ENCODE data around the gene DCXR. TPM values are rescaled to one million over a fixed set of nuclear protein-coding genes. Genes with fewer than 3 reads are reported as not detected.

Gene DCXR
- polyA plus RNA-seq, 3 donors = 88.8 to 93.1 (median 90.3) TPM

- no peaks in the 10 kb centered on the region for H3K27me3 Mint-ChIP-seq (ENCODE audit: low read depth in 3 of 3)
- Histone ChIP-seq H3K4me3 (replicated peaks in 1 of 3; ENCODE audit: low read depth in 2 of 3, low read length in 3 of 3) (peak within 1 kb of the TSS; percentile 66 to 88 (median 70)), H2AFZ (ENCODE audit: insufficient read depth, low read depth, low read length, poor library complexity, severe bottlenecking) (peak within 1 kb of the TSS; percentile 80), H3K79me2 (ENCODE audit: insufficient read depth, low read length) (peaks cover 24% of the 10 kb centered on the region), H3K27me3 (ENCODE audit: control insufficient read depth in 2 of 2, insufficient read depth in 2 of 2, low read length in 2 of 2) (no peaks in the 10 kb centered on the region), H3K4me1 (ENCODE audit: control insufficient read depth in 1 of 2, insufficient read depth in 2 of 2, low read length in 2 of 2) (peaks cover 20 to 29% of the 10 kb centered on the region in 2 donors), H3K9me3 (replicated peaks in 1 of 2; ENCODE audit: control insufficient read depth in 1 of 2, insufficient read depth in 1 of 2, low read length in 2 of 2) (no peaks in the 10 kb centered on the region), H3K27ac (ENCODE audit: low read depth in 1 of 2, low read length in 2 of 2) (peak within 1 kb of the TSS in 1 of 2 donors; percentile 64), H3K9ac (ENCODE audit: insufficient read depth, low read length, poor library complexity, severe bottlenecking) (peak within 1 kb of the TSS; percentile 69), H4K20me1 (ENCODE audit: insufficient read depth, low read length) (peaks cover 23% of the 10 kb centered on the region), H3K36me3 (replicated peaks in 1 of 2; ENCODE audit: control insufficient read depth in 1 of 2, insufficient read depth in 2 of 2, low read length in 2 of 2) (peaks cover 51 to 63% of the 10 kb centered on the region in 2 donors), H3K4me2 (replicated peaks; ENCODE audit: extremely low read depth, low read length, poor library complexity, severe bottlenecking) (peak within 1 kb of the TSS; percentile 97)
- peaks cover 27 to 66% of the 10 kb centered on the region in 2 donors for H3K36me3 Mint-ChIP-seq
- 1% methylated on average over 90 of the region's 94 CpGs for WGBS (ENCODE audit: insufficient coverage)
- peaks cover 19% of the 10 kb centered on the region for H3K4me1 Mint-ChIP-seq
- H3K9me3 Mint-ChIP-seq = no peaks in the 10 kb centered on the region
- no peak for TF ChIP-seq CTCF (IDR thresholded peaks at IDR 0.05)
- peak; percentile 25 to 44 (median 33) for DNase-seq
- intact Hi-C loops (cut with micrococcal nuclease) = loop anchor here in 1 of 2 donors (5.0 kb wide), 1 partner anchor 45 kb away; the partner anchor contains the start of gene FASN
- H3K27ac Mint-ChIP-seq = peak within 1 kb of the TSS in 5 of 7 donors; percentile 46 to 91 (median 76)
- H3K4me3 Mint-ChIP-seq = peak within 1 kb of the TSS; percentile 85 to 94
Measured at GRCh38 chr17:82051776-82052637, 14.5 kb upstream of the DCXR start, which contains the start of the genes GPS1 and RFNG. GPS1 (plus strand) TSS chr17:82051898; CDS start chr17:82051932, 34 bp downstream. RFNG (minus strand) TSS chr17:82051811; CDS start chr17:82051766, 45 bp downstream.

GRCh38 chr17:82050761-82051641, 13.5 kb upstream of the DCXR start:
- Mint-ChIP-seq H3K27ac (peak overlapping the region in 5 of 7 donors; percentile 12 to 91 (median 72)), H3K4me3 (peak overlapping the region; percentile 85 to 94), H3K4me1 (peaks cover 19% of the 10 kb centered on the region), H3K27me3 (ENCODE audit: low read depth in 3 of 3) (no peaks in the 10 kb centered on the region), H3K9me3 (no peaks in the 10 kb centered on the region), H3K36me3 (peaks cover 28 to 61% of the 10 kb centered on the region in 2 donors)
- intact Hi-C loops (cut with micrococcal nuclease) = loop anchor here in 1 of 2 donors (5.0 kb wide), 1 partner anchor 46 kb away; the partner anchor contains the start of gene FASN
- no peak for DNase-seq
- Histone ChIP-seq H3K27me3 (ENCODE audit: control insufficient read depth in 2 of 2, insufficient read depth in 2 of 2, low read length in 2 of 2) (no peaks in the 10 kb centered on the region), H3K27ac (ENCODE audit: low read depth in 1 of 2, low read length in 2 of 2) (no peak overlapping the region), H3K36me3 (replicated peaks in 1 of 2; ENCODE audit: control insufficient read depth in 1 of 2, insufficient read depth in 2 of 2, low read length in 2 of 2) (peaks cover 45 to 56% of the 10 kb centered on the region in 2 donors), H3K4me1 (ENCODE audit: control insufficient read depth in 1 of 2, insufficient read depth in 2 of 2, low read length in 2 of 2) (peaks cover 20 to 29% of the 10 kb centered on the region in 2 donors), H4K20me1 (ENCODE audit: insufficient read depth, low read length) (peaks cover 23% of the 10 kb centered on the region), H2AFZ (ENCODE audit: insufficient read depth, low read depth, low read length, poor library complexity, severe bottlenecking) (peak overlapping the region; percentile 80), H3K9me3 (replicated peaks in 1 of 2; ENCODE audit: control insufficient read depth in 1 of 2, insufficient read depth in 1 of 2, low read length in 2 of 2) (no peaks in the 10 kb centered on the region), H3K9ac (ENCODE audit: insufficient read depth, low read length, poor library complexity, severe bottlenecking) (peak overlapping the region; percentile 69), H3K4me3 (replicated peaks in 1 of 3; ENCODE audit: low read depth in 2 of 3, low read length in 3 of 3) (peak overlapping the region; percentile 22 to 88 (median 36)), H3K4me2 (replicated peaks; ENCODE audit: extremely low read depth, low read length, poor library complexity, severe bottlenecking) (peak overlapping the region; percentile 97), H3K79me2 (ENCODE audit: insufficient read depth, low read length) (peaks cover 24% of the 10 kb centered on the region)
- 20% methylated on average over 71 of the region's 79 CpGs for WGBS (ENCODE audit: insufficient coverage)
- no peak for TF ChIP-seq CTCF (IDR thresholded peaks at IDR 0.05)
